HG03095 (cell line): ENCODE results near the gene EFHC1.
"Not testable (repeated sequence)": the region's sequence is repeated elsewhere in the genome, so short reads cannot be mapped to it uniquely, and the experiment has no call there.

Experiments used
- ATAC-seq: cut with Tn5 transposase; IDR thresholded peaks from one replicate; pipeline ENCODE4 v1.9.1; 2021; ENCODE audit warnings: moderate library complexity; ENCODE audit not compliant: unreplicated experiment

Gene EFHC1

GRCh38 chr6:52433294-52433693 lies 13.2 kb downstream of the EFHC1 start:
- not testable (repeated sequence) for ATAC-seq

DNA sequence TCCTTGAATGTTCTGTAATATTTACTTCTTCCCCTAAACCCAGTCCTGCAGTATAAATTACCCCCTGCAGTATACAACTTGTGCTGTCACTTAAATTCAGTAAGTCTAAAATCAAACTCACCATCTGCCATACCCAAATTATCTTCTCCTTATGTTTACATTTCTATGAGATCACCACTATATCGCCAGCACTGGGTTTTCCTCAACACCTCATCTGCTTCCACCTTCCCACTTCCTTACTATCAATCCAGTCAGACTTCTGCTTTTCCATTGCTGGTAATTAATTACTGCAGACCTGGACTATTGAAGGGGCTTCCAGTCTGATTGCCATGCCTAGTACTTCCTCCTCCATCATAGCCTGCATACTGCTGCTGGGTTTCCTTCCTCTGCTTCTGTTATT lies 15.2 kb downstream of the EFHC1 start:
- ATAC-seq = no peak

DNA sequence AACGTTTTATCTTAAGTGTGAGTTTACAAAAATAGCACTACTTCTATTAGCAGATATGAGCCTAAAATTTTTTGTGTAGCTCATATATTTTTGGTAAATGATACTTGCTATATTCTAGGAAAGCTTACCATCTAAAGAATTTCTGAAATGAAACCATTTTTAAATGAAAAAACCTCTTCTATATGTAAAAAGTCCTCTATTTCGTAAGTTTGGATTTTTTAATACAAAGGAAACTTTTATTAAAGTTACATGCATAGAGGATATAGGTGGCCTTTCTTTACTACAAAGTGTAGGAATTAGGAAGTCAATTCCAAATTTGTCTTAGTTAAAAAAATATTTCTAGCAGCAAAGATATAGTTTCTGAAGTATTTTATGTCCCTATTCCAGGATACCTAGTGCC lies 18.8 kb downstream of the EFHC1 start:
- no peak for ATAC-seq

GRCh38 chr6:52454556-52454955 lies 34.4 kb downstream of the EFHC1 start:
- ATAC-seq = no peak

GRCh38 chr6:52457096-52457495 lies 37.0 kb downstream of the EFHC1 start:
- ATAC-seq = no peak

- not testable (repeated sequence) for ATAC-seq
Measured at GRCh38 chr6:52461194-52461593, 41.1 kb downstream of the EFHC1 start.

- no peak for ATAC-seq
Measured at GRCh38 chr6:52474173-52474572, 54.0 kb downstream of the EFHC1 start.

DNA sequence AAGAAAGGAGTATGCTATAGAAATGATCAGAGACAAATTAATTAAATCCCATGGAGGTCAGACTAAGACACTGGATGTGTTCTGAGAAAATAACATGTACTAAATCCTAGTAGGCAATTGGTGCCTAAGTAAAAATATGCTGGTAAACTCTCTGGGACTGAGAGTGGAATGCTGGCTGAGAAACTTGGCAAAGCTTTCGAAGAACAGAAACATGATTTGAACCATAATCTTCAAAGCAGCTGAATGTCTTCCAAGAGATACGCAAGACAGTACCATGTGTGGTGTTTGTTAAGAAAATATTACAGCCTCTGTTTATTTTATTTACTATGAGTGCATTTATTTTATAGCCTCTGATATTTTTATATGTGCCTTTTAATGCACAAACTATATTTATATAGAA lies 55.2 kb downstream of the EFHC1 start:
- ATAC-seq = no peak

DNA sequence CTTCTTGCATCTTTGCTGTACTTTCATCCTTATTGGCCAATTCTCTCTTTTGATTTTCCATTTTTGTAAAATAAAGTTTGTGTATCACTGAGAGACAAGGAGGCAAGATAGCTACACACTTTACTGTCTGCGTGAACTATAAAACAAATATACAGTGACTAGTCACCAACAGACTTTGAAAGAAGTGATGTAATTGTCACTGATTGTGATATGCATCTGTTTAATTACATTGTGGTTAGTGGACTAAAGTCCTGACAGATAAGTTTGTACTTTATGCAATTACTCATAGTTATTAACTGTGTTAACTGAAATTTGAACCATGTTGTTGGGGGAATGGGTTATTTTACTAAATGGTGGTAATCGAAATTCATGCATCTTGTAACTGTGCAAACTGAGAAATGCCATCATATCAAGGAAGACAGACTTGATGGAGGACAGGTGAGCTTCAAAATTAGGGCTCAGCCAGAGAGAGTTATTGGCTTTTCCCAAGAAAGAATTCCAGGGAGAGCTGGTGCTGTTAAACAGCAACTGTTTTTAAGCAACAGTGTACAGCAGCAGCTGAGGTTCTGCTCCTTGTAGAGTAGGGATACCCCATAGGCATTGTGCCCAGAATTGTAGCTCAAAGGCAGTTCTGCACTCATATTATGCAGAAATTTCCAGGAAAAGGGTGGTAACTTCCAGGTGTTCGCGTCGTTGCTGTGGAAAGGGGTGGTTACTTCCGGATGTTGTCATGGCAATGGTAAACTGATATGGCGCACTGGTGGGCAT lies 62.9 kb downstream of the EFHC1 start:
- ATAC-seq = no peak

GRCh38 chr6:52483671-52484003 lies 63.5 kb downstream of the EFHC1 start:
- ATAC-seq = no peak

GRCh38 chr6:52489881-52490280 lies 69.7 kb downstream of the EFHC1 start:
- ATAC-seq = no peak

DNA sequence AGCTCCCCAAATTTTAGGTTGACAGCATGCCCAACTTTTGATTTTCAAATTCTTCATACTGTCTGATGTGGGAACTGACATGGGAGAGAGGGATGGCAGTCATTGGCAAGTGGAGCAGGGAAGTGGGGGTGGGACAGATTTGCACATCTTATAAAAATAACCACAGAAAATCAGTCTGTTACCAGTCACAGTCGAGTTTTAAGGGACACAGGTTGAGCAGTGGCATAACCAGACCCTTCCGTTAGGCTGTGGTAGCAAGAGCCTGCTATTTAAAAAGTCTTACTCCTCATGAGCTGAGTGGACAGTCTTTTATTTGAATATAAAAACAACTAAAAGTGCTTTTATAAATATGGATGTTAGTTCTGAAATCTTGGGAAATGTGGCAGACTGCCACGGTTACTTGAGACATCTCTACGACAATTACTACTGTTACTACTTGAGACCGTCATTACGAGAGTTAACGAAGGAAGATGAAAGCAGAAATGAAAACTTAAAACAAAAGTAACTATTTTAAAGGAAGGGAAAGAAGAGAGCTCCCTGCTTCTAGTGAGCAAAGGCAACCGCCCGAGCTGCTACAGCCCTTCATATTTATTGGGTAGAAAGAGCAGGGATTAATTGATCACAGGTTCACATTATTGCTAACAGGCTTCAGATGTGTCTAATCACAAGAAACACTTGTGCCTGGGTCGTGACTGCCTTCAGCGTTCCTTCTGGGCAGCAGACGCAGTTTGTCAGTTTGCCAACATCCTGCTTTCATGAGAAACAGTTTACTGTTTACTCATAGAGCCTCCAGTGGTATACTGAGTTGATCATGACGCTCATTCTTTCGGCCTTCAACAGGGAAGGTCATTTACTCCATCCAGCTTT lies 71.3 kb downstream of the EFHC1 start:
- ATAC-seq = peak; percentile 62

DNA sequence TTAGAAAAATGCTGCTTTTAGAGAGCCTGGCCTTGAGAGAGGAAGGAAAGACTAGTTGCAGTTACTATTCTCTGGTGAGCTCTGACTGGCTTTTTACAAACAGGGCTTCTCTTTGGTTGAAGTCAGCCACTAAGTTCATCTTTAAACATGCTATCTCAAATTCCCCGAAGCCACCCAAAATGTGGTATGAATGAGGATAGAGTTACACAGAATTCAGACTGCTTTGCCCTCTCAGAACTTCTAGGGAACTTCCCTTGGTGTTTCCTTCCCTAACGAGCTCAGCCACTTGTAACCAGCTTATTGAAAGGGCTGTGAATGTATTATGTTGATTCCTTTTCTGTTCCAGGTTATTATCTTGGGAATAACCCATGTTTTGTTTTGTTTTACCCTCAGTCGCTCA lies 73.5 kb downstream of the EFHC1 start:
- peak; percentile 12 for ATAC-seq

- ATAC-seq = no peak
Measured at GRCh38 chr6:52494298-52495072, 74.3 kb downstream of the EFHC1 start.

DNA sequence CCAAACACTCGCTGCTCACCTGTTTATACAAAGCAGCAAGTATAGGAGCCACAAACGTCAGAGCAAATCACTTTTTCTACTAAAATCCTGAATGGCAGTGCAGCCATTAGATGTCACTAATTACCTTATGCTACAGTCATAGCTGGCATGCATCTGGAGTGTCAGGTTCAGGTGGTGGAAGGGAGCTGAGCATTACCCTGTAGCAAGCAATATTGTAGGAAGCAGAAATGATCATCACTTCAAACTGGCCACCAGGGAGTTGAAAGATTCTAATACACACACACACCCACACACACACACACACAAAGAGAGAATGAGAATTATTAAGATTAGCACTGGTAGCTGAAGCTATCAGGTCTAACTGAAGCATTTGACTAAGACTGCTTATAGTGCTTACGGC lies 75.8 kb downstream of the EFHC1 start:
- ATAC-seq = no peak

- ATAC-seq = no peak
Measured at GRCh38 chr6:52496631-52497030, 76.5 kb downstream of the EFHC1 start.

GRCh38 chr6:52497652-52498408 lies 77.7 kb downstream of the EFHC1 start:
- ATAC-seq = peak; percentile 79

DNA sequence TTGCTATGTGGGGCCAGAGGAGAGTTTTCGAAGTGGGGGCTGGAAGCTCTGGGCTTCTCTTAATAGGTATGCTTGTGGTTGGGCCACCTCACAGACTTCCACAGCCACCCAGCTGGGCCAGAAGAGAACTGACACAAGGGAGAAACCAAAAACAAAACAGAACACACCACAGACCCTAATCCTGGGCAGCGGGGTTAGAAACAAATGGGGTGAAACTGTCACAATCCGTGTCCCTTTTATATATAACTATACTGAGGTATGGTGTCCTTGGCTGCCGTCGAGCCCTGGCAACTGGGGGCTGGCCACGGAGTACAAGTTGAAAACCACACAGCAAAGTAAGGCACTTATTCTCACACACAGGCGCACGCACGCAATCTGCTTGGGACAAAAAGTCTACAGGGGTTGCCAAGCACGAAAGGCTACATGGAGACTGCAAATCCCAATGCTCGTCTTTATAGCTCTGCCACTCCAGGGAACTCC lies 78.4 kb downstream of the EFHC1 start:
- ATAC-seq = peak; percentile 39

- no peak for ATAC-seq
Measured at GRCh38 chr6:52499026-52499425, 78.9 kb downstream of the EFHC1 start.

- ATAC-seq = no peak
Measured at GRCh38 chr6:52499681-52500236, 79.6 kb downstream of the EFHC1 start.
